SIG-M5 treated with dmso at 0.1 percent for 504 hours (cell line): ENCODE results near the gene PIGQ.

ENCODE experiments used
- DNase-seq: peaks from one replicate; lab custom pipeline; 2025; ENCODE audit not compliant: unreplicated experiment; lab: John Stamatoyannopoulos, UW

The PIGQ gene

GRCh38 chr16:625977-626765 lies 56.4 kb downstream of the PIGQ start:
- no peak for DNase-seq

GRCh38 chr16:626787-627453 lies 57.2 kb downstream of the PIGQ start:
- no peak for DNase-seq

- no peak for DNase-seq
These were observed 57.9 kb downstream of the PIGQ start for GRCh38 chr16:627454-628239.

GRCh38 chr16:628321-629061 lies 58.7 kb downstream of the PIGQ start:
- DNase-seq: no peak

- DNase-seq: no peak
These were observed 59.5 kb downstream of the PIGQ start for GRCh38 chr16:629185-629832.

- DNase-seq: no peak
These were observed 60.1 kb downstream of the PIGQ start for GRCh38 chr16:629833-630248.

- no peak for DNase-seq
These were observed 60.6 kb downstream of the PIGQ start for GRCh38 chr16:630249-630814.

GRCh38 chr16:630815-631405 lies 61.1 kb downstream of the PIGQ start, which contains the start of gene WFIKKN1:
Gene WFIKKN1 (plus strand): TSS chr16:630985. CDS start chr16:631254, 269 bp downstream.
- no peak for DNase-seq

- no peak for DNase-seq
These were observed 62.1 kb downstream of the PIGQ start for GRCh38 chr16:631808-632358.

- DNase-seq: no peak
These were observed 62.9 kb downstream of the PIGQ start for GRCh38 chr16:632486-633335.

- DNase-seq: no peak
These were observed 63.7 kb downstream of the PIGQ start for GRCh38 chr16:633336-634050.
